ENCODE data around the gene DOC2B. TPM values are rescaled to one million over a fixed set of nuclear protein-coding genes. Genes with fewer than 3 reads are reported as not detected.

Gene DOC2B
- polyA plus RNA-seq, 1 donor (not counting 4 experiments of a cell fraction or from before 2014, with no cell fraction given): not detected

- dilution Hi-C loops (cut with MboI; ENCODE audit: extremely low pct_ligation_motif_present, low sequenced_read_pairs): no loop called here
- peaks cover 16% of the 10 kb centered on the region for H3K27me3 ChIP-seq (ENCODE audit: control insufficient read depth, extremely low read depth, insufficient read depth, low read length)
- no peak overlapping the region for H3K4me3 ChIP-seq (ENCODE audit: control insufficient read depth in 2 of 3, extremely low read depth in 1 of 3, insufficient read depth in 2 of 3, low read depth in 1 of 3, low read length in 3 of 3)
- DNase-seq (ENCODE audit: low read depth, low spot score) (no peak), FAIRE-seq (no peak)
- H3K9ac ChIP-seq (ENCODE audit: control insufficient read depth, extremely low read depth, insufficient read depth, low read length): no peak overlapping the region
- H3K4me2 ChIP-seq (ENCODE audit: control insufficient read depth, extremely low read depth, insufficient read depth, low read depth, low read length): no peak overlapping the region
- no peaks in the 10 kb centered on the region for H3K36me3 ChIP-seq (ENCODE audit: control insufficient read depth in 2 of 2, extremely low read depth in 1 of 2, insufficient read depth in 2 of 2, low read length in 2 of 2)
- no peaks in the 10 kb centered on the region for H3K79me2 ChIP-seq (ENCODE audit: control insufficient read depth, insufficient read depth, low read length)
- no peaks in the 10 kb centered on the region for H3K9me1 ChIP-seq (ENCODE audit: control insufficient read depth, extremely low read depth, insufficient read depth, low read length)
- no peaks in the 10 kb centered on the region for H3K9me3 ChIP-seq (ENCODE audit: control insufficient read depth, low read depth, low read length)
- no peaks in the 10 kb centered on the region for H4K20me1 ChIP-seq (ENCODE audit: control insufficient read depth, extremely low read depth, insufficient read depth, low read length)
- H3K27ac ChIP-seq (ENCODE audit: control insufficient read depth, insufficient read depth, low read length): no peak overlapping the region
- peaks cover 4% of the 10 kb centered on the region for H3K4me1 ChIP-seq (ENCODE audit: control insufficient read depth, extremely low read depth, insufficient read depth, low read length)
- TF ChIP-seq CTCF (optimal IDR thresholded peaks at IDR 0.05 in 1 of 3, IDR thresholded peaks at IDR 0.05 in 1 of 3, conservative IDR thresholded peaks at IDR 0.05 in 1 of 3; ENCODE audit: extremely low read depth in 1 of 3, insufficient read depth in 2 of 3, low read length in 3 of 3) (no peak), EZH2 (IDR thresholded peaks at IDR 0.05; ENCODE audit: low read length) (no peak)
- H2AFZ ChIP-seq (ENCODE audit: control insufficient read depth, low read length): no peak overlapping the region
Measured at GRCh38 chr17:200586-200985, 19.1 kb upstream of the DOC2B start.

GRCh38 chr17:199806-200545, 18.5 kb upstream of the DOC2B start:
- Histone ChIP-seq H3K9ac (ENCODE audit: control insufficient read depth, extremely low read depth, insufficient read depth, low read length) (no peak overlapping the region), H3K79me2 (ENCODE audit: control insufficient read depth, insufficient read depth, low read length) (no peaks in the 10 kb centered on the region), H3K4me2 (ENCODE audit: control insufficient read depth, extremely low read depth, insufficient read depth, low read depth, low read length) (no peak overlapping the region), H3K4me3 (ENCODE audit: control insufficient read depth in 2 of 3, extremely low read depth in 1 of 3, insufficient read depth in 2 of 3, low read depth in 1 of 3, low read length in 3 of 3) (no peak overlapping the region), H2AFZ (ENCODE audit: control insufficient read depth, low read length) (no peak overlapping the region), H3K9me3 (ENCODE audit: control insufficient read depth, low read depth, low read length) (no peaks in the 10 kb centered on the region), H3K36me3 (ENCODE audit: control insufficient read depth in 2 of 2, extremely low read depth in 1 of 2, insufficient read depth in 2 of 2, low read length in 2 of 2) (no peaks in the 10 kb centered on the region), H3K4me1 (ENCODE audit: control insufficient read depth, extremely low read depth, insufficient read depth, low read length) (peaks cover 4% of the 10 kb centered on the region), H3K9me1 (ENCODE audit: control insufficient read depth, extremely low read depth, insufficient read depth, low read length) (no peaks in the 10 kb centered on the region), H3K27me3 (ENCODE audit: control insufficient read depth, extremely low read depth, insufficient read depth, low read length) (peaks cover 12% of the 10 kb centered on the region), H4K20me1 (ENCODE audit: control insufficient read depth, extremely low read depth, insufficient read depth, low read length) (no peaks in the 10 kb centered on the region), H3K27ac (ENCODE audit: control insufficient read depth, insufficient read depth, low read length) (no peak overlapping the region)
- DNase-seq (ENCODE audit: low read depth, low spot score) (no peak), FAIRE-seq (no peak)
- dilution Hi-C loops (cut with MboI; ENCODE audit: extremely low pct_ligation_motif_present, low sequenced_read_pairs): no loop called here
- TF ChIP-seq EZH2 (IDR thresholded peaks at IDR 0.05; ENCODE audit: low read length) (no peak), CTCF (optimal IDR thresholded peaks at IDR 0.05 in 1 of 3, IDR thresholded peaks at IDR 0.05 in 1 of 3, conservative IDR thresholded peaks at IDR 0.05 in 1 of 3; ENCODE audit: extremely low read depth in 1 of 3, insufficient read depth in 2 of 3, low read length in 3 of 3) (no peak)
